Ishikawa (cell line): ENCODE measurements around the gene RAB31.

Source experiments
- CREB1 ChIP-seq: IDR thresholded peaks from 2 replicates; pipeline ENCODE4 v1.6.1; 2012; ENCODE audit warnings: low read depth
- EP300 ChIP-seq: IDR thresholded peaks from 2 replicates; pipeline ENCODE4 v1.6.1; 2012; ENCODE audit warnings: borderline replicate concordance
- MAX ChIP-seq: IDR thresholded peaks from 2 replicates; pipeline ENCODE4 v1.6.1; 2012
- RAD21 ChIP-seq: IDR thresholded peaks from 2 replicates; pipeline ENCODE4 v1.6.1; 2012; ENCODE audit warnings: low read depth
- REST ChIP-seq: IDR thresholded peaks from 2 replicates; pipeline ENCODE4 v1.6.1; 2012; ENCODE audit warnings: low read depth, mild to moderate bottlenecking

- TF ChIP-seq MAX: no peak
- TF ChIP-seq REST: no peak
- no peak for TF ChIP-seq RAD21
- TF ChIP-seq CREB1: no peak
- TF ChIP-seq EP300: no peak
Measured at GRCh38 chr18:9803063-9803697, 95.1 kb downstream of the RAB31 start.
